ENCODE measurements around the gene NT5C2.

The NT5C2 gene

DNA sequence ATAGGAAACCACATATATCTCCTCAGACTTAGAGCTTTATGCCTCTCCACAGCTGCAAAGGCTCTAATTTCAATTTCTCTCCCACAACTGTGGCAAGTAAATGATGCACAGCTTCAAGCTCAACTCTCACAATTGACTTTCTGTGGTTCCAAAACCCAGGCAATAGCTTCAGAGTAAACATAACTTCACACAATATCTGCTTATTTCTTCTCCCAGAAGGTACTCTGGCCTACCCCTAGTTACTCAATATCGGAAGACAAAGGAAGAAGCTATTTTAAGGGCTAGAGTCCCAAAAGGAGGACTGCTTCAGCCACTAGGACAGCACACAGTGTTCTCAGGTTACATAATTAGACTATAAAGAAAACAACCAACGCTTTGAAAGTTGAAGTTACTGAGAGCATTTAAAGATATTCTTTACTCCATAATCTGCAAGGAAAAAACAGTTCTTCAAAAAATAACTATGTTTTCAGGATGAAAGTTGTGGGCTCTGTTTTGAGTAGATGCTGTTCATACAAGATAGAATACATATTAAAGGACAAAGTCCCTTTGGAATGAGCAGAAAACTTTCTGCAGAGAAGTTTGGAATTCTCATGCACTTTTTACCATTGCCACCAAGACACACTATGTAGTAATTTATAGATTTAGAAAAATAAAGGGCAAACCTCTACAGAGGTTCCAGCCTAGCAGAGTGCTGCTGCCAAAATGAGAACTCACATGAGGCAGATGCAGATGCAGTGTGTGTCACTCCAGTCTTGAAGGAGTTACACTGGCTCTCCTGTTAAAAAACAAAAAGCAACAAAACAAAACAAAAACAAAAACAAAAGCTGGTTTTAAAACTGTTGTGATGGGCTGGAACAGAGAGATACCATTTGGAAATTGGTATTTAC is 81.8 kb downstream of the NT5C2 start:
- H3K27me3 ChIP-seq (replicated peaks) = no peaks in the 10 kb centered on the region
- in situ Hi-C loops (cut with HindIII; ENCODE audit: low pct_ligation_motif_present, low sequenced_read_pairs) = no loop called here
- DNase-seq = no peak
- TF ChIP-seq, protein P1, sequence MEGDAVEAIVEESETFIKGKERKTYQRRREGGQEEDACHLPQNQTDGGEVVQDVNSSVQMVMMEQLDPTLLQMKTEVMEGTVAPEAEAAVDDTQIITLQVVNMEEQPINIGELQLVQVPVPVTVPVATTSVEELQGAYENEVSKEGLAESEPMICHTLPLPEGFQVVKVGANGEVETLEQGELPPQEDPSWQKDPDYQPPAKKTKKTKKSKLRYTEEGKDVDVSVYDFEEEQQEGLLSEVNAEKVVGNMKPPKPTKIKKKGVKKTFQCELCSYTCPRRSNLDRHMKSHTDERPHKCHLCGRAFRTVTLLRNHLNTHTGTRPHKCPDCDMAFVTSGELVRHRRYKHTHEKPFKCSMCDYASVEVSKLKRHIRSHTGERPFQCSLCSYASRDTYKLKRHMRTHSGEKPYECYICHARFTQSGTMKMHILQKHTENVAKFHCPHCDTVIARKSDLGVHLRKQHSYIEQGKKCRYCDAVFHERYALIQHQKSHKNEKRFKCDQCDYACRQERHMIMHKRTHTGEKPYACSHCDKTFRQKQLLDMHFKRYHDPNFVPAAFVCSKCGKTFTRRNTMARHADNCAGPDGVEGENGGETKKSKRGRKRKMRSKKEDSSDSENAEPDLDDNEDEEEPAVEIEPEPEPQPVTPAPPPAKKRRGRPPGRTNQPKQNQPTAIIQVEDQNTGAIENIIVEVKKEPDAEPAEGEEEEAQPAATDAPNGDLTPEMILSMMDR (IDR thresholded peaks at IDR 0.05; ENCODE audit: low read depth, low read length, missing control alignments) = peak; percentile 12
- H3K4me3 ChIP-seq (ENCODE audit: low read depth, low read length) = no peak overlapping the region
- H3K27ac ChIP-seq = no peak overlapping the region
- H3K36me3 ChIP-seq (replicated peaks) = no peaks in the 10 kb centered on the region

- in situ Hi-C loops (cut with HindIII; ENCODE audit: low pct_ligation_motif_present, low sequenced_read_pairs) = no loop called here
- H3K36me3 ChIP-seq (replicated peaks) = no peaks in the 10 kb centered on the region
- TF ChIP-seq, protein P1 (IDR thresholded peaks at IDR 0.05; ENCODE audit: low read depth, low read length, missing control alignments) = no peak
- no peaks in the 10 kb centered on the region for H3K27me3 ChIP-seq (replicated peaks)
- no peak overlapping the region for H3K4me3 ChIP-seq (ENCODE audit: low read depth, low read length)
- no peak overlapping the region for H3K27ac ChIP-seq
- no peak for DNase-seq
Measured at GRCh38 chr10:103110407-103110806, 82.7 kb downstream of the NT5C2 start.

DNA sequence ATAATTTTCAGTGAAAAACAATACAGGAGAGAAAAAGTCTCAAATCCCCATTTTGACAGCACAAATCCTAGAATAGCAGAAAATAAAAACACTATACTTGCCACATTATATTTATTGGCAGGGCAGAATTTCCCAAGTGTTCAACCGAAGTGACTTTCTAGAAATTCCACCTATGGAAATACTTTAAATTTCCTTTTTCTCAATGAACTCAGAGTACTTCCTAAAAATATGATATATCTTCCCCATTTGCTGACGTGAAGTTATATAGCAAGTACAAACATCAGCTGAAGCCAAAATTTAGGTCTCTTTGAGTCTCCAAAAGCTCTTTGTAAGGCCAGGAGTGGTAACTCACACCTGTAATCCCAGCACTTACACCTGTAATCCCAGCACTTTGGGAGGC is 83.3 kb downstream of the NT5C2 start:
- Histone ChIP-seq H3K27ac (no peak overlapping the region), H3K27me3 (replicated peaks) (no peaks in the 10 kb centered on the region), H3K36me3 (replicated peaks) (no peaks in the 10 kb centered on the region), H3K4me3 (ENCODE audit: low read depth, low read length) (no peak overlapping the region)
- TF ChIP-seq, protein P1 (IDR thresholded peaks at IDR 0.05; ENCODE audit: low read depth, low read length, missing control alignments) = no peak
- in situ Hi-C loops (cut with HindIII; ENCODE audit: low pct_ligation_motif_present, low sequenced_read_pairs) = no loop called here
- no peak for DNase-seq

DNA sequence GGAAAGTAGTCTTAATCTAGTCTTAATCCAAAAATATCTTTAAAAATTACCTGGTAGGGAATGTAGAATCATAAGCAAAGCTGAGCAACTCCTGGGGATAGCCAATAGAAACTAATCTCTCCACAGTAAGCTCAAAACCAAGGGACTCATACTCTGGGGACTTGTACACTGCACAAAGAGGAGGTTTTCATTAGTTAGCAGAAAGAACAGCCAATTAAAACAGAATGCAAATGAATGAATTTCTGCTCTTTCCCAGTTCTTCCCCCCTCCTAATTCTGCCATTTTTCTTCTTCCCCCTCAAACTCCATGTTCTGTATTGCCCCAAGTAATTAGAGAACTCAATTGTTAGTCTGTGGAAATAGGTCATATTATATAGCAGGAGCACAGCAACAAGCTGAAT is 86.5 kb downstream of the NT5C2 start:
- in situ Hi-C loops (cut with HindIII; ENCODE audit: low pct_ligation_motif_present, low sequenced_read_pairs) = no loop called here
- H3K27me3 ChIP-seq (replicated peaks) = no peaks in the 10 kb centered on the region
- H3K27ac ChIP-seq = no peak overlapping the region
- DNase-seq = no peak
- no peak overlapping the region for H3K4me3 ChIP-seq (ENCODE audit: low read depth, low read length)
- H3K36me3 ChIP-seq (replicated peaks) = peaks cover 10% of the 10 kb centered on the region
- TF ChIP-seq, protein P1 (IDR thresholded peaks at IDR 0.05; ENCODE audit: low read depth, low read length, missing control alignments) = no peak

DNA sequence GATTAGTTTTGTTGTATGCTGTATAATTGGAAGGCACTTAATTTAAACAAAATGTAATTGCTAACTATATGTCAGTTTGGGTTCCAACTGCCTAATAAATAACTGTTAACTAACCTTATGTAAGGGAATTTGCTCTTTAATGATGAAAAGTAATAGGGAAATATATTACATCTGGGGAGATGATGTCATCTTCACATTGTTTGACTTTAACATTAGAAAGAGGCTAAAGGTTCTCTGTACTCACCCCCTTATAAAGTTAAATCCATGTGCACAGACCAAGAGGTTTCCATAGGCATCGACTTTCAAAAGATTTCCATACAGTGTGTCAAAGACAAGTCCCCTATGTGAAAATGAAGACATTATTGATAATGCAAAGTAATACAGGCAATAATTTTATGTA is 87.6 kb downstream of the NT5C2 start:
- Histone ChIP-seq H3K27me3 (replicated peaks) (no peaks in the 10 kb centered on the region), H3K27ac (no peak overlapping the region), H3K4me3 (ENCODE audit: low read depth, low read length) (no peak overlapping the region), H3K36me3 (replicated peaks) (peaks cover 13% of the 10 kb centered on the region)
- DNase-seq = no peak
- TF ChIP-seq, protein P1 (IDR thresholded peaks at IDR 0.05; ENCODE audit: low read depth, low read length, missing control alignments) = no peak
- in situ Hi-C loops (cut with HindIII; ENCODE audit: low pct_ligation_motif_present, low sequenced_read_pairs) = no loop called here
